Gastroesophageal sphincter (tissue), 3 donors: ENCODE data around the gene ACAN.

ENCODE experiments used
- CTCF ChIP-seq, 4 experiments: fragments of 200-600 bp in 2 of 4; fragments of 450-650 bp in 2 of 4; sonication (generic) in 1 of 4; IDR thresholded peaks; one replicate each; pipeline ENCODE4 v1.5.1; 2017 to 2019; ENCODE audit warnings: antibody characterized with exemption in 4 of 4, mild to moderate bottlenecking in 2 of 4, moderate library complexity in 2 of 4
- POLR2A ChIP-seq, 2 donors: fragments of 450-650 bp; IDR thresholded peaks; one replicate each; pipeline ENCODE4 v1.6.1; 2017; ENCODE audit warnings: antibody characterized with exemption in 2 of 2, mild to moderate bottlenecking in 2 of 2, moderate library complexity in 1 of 2

DNA sequence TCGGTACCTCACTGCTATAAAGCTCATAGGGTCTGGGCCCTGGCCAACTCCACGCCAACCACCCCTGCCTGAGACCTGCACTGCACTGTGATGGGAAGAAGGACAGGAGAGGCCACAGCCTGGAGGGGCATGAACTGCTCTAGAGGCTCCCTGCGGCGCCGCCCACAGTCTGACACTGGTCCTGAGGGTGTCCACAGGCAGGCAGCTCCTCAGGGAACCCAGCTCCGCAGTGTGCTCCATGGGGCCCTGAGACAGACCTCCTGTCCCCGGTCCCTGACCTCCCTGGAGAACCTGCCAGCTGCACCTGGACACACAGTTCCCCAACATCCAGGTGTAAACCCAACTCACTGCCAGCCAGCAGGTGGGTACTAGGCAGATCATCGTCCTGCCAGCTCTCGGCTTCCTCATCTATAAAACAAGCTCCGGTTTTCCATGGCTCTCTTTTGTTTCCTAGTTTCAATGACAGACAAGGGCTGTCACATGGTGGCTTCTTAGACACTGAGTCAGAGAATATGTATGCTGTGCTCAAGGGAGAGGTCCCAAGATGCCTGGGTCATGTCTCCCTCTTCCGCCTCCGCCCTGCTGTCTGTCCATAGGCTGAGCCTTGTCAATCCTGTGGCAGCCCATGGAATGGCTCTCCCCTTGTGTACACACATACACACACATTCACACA is 97.2 kb downstream of the ACAN start:
- TF ChIP-seq CTCF (IDR thresholded peaks at IDR 0.05), result no peak
- TF ChIP-seq POLR2A (IDR thresholded peaks at IDR 0.05), result no peak
